OCI-LY7 (cell line): ENCODE results near the gene TTLL9. TPM values are rescaled to one million over a fixed set of nuclear protein-coding genes. Genes with fewer than 3 reads are reported as not detected.

Source experiments
- BruUV-seq: library from RNA; stranded (reverse); fragments of 400-500 nt; replicated peaks from 2 replicates; lab custom pipeline; 2021; lab: Mats Ljungman, UMichigan
- CTCF ChIA-PET: fragments of 300-600 bp; sonication (Branson Sonifier 250); formaldehyde crosslinking; loops from one replicate; lab custom pipeline; 2022; ENCODE audit warnings: antibody characterized with exemption; ENCODE audit not compliant: unreplicated experiment; lab: Charles Lee
- POLR2A ChIA-PET: fragments of 300-600 bp; sonication (Branson Sonifier 250); formaldehyde crosslinking; loops from one replicate; lab custom pipeline; 2022; ENCODE audit warnings: antibody characterized with exemption; lab: Charles Lee
- DNase-seq: peaks from one replicate; pipeline ENCODE4 v3.0.0-alpha.2; 2015; ENCODE audit warnings: low spot score
- H2AFZ ChIP-seq: fragments of 200-600 bp; sonication (generic), shearing (Covaris generic); 2 replicates; pipeline ENCODE4 v1.6.1; 2014; ENCODE audit warnings: mild to moderate bottlenecking, antibody characterized with exemption, low read length, moderate library complexity
- H3K27ac ChIP-seq: fragments of 200-600 bp; sonication (generic); 2 replicates; pipeline ENCODE4 v1.5.1; 2014; ENCODE audit warnings: mixed run types, low read depth, mild to moderate bottlenecking, moderate library complexity, low read length, inconsistent platforms; ENCODE audit not compliant: poor library complexity, severe bottlenecking
- H3K36me3 ChIP-seq: fragments of 200-600 bp; sonication (generic); 2 replicates; pipeline ENCODE4 v1.6.1; 2014; ENCODE audit warnings: mild to moderate bottlenecking, antibody characterized with exemption, low read length, moderate library complexity, mixed read lengths; ENCODE audit not compliant: insufficient read depth
- H3K4me1 ChIP-seq: fragments of 200-600 bp; sonication (generic); 2 replicates; pipeline ENCODE4 v1.5.1; 2014; ENCODE audit warnings: mild to moderate bottlenecking, low read length; ENCODE audit not compliant: insufficient read depth, poor library complexity, severe bottlenecking
- H3K4me2 ChIP-seq: fragments of 200-600 bp; sonication (generic); 2 replicates; pipeline ENCODE4 v1.6.1; 2014; ENCODE audit warnings: mild to moderate bottlenecking, low read length
- H3K4me3 ChIP-seq: fragments of 200-600 bp; sonication (generic); 2 replicates; pipeline ENCODE4 v1.5.1; 2014; ENCODE audit warnings: mild to moderate bottlenecking, low read depth, low read length; ENCODE audit not compliant: poor library complexity, severe bottlenecking
- H3K79me2 ChIP-seq: fragments of 200-600 bp; sonication (generic); 2 replicates; pipeline ENCODE4 v1.6.1; 2016; ENCODE audit warnings: low read depth, mild to moderate bottlenecking, low read length, moderate library complexity, mixed read lengths; ENCODE audit not compliant: insufficient read depth
- H3K9me2 ChIP-seq: fragments of 200-600 bp; sonication (generic); 2 replicates; pipeline ENCODE4 v1.6.1; 2016; ENCODE audit warnings: mild to moderate bottlenecking, low read length, mixed read lengths; ENCODE audit not compliant: insufficient read depth
- H3K9me3 ChIP-seq: fragments of 200-600 bp; sonication (generic); 2 replicates; pipeline ENCODE4 v1.6.1; 2014; ENCODE audit warnings: mild to moderate bottlenecking, mixed run types, low read length, mixed read lengths
- H4K20me1 ChIP-seq: fragments of 200-600 bp; sonication (generic); 2 replicates; pipeline ENCODE4 v1.6.1; 2014; ENCODE audit warnings: mild to moderate bottlenecking, antibody characterized with exemption, low read length, moderate library complexity, mixed read lengths; ENCODE audit not compliant: insufficient read depth
- CTCF ChIP-seq: fragments of 200-600 bp; sonication (generic); conservative IDR thresholded peaks from 2 replicates; pipeline ENCODE4 v1.5.1; 2014; ENCODE audit warnings: mild to moderate bottlenecking, antibody characterized with exemption, low read length, moderate library complexity, mixed read lengths
- EZH2phosphoT487 ChIP-seq: fragments of 200-600 bp; sonication (generic); IDR thresholded peaks from 2 replicates; pipeline ENCODE4 v1.6.1; 2018; ENCODE audit warnings: low read depth, borderline replicate concordance, mild to moderate bottlenecking, mixed run types, antibody characterized with exemption, low read length, moderate library complexity, mixed read lengths
- intact Hi-C: fragments of 100-400 bp; cut with micrococcal nuclease; formaldehyde crosslinking; loops from one replicate; pipeline ENCODE4 v1.10.0; 2022; ENCODE audit not compliant: unreplicated experiment
- total RNA-seq, 2 experiments: library from RNA; depleted of rRNA in 1 of 2; stranded (reverse); fragments of >200 nt in 1 of 2; shearing (Covaris generic) in 1 of 2; gene quantifications; 2 replicates each; pipeline ENCODE4 v1.2.3, GENCODE V29; 2014 to 2022

The TTLL9 gene
- total RNA-seq, 2 experiments from 2014 or later, result not detected

DNA sequence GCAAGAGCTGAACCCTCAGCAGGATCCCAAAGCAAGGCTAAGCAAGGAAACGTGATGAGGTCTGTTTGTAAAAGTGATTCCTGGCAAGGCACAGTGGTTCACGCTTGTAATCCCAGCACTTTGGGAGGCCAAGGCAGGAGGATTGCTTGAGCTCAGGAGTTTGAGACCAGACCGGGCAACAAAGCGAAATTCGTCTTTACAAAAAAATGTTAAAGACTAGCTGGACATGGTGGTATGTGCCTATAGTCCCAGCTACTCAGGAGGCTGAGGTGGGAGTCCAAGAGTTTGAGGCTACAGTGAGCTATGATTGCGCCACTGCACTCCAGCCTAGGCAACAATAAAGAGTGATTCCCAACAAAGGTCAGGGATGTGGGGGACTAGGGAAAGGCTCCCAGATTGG lies 93.5 kb downstream of the TTLL9 start:
- Histone ChIP-seq H3K27ac (no peak overlapping the region), H3K79me2 (no peaks in the 10 kb centered on the region), H3K4me2 (no peak overlapping the region), H3K4me3 (no peak overlapping the region), H3K36me3 (no peaks in the 10 kb centered on the region), H3K9me3 (no peaks in the 10 kb centered on the region), H4K20me1 (no peaks in the 10 kb centered on the region), H2AFZ (no peak overlapping the region), H3K9me2 (no peaks in the 10 kb centered on the region), H3K4me1 (no peaks in the 10 kb centered on the region)
- DNase-seq, result no peak
- intact Hi-C loops, result no loop called here
- BruUV-seq, result no TSS peak
- ChIA-PET CTCF (no interaction called here), POLR2A (no interaction called here)
- no peak for TF ChIP-seq CTCF
- TF ChIP-seq EZH2phosphoT487, result no peak

DNA sequence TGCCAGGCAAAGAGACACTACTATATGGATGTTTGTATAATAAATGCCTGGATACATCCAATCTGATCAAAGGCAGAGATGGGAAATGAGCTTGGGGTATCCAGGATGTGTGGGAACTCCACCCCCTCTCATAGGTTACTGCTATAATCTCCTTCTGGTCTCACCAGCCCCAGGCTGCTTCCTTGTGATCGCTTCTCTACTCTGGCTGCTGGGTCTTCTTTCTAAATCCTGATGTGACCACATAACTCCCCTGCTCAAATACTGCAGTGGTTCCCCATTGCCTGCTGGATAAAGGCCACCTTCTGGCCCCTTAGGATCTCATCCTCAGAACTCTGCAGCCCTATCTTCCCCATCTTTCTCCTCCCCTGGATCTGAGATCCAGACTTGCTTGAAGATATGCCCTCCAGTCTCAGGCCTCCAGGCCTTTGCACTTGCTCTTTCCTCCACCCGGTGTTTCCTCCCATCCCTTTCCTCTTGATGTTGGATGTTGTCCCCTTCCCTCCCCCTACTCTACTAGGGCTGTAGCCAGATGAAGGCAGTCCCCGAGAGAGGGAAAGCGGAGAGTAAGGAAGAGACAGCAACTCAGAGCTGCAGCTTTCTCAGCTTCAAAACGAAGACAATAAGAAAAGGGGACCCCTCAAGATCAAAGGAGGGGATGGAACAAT lies 96.7 kb downstream of the TTLL9 start:
- Histone ChIP-seq H3K4me1 (no peaks in the 10 kb centered on the region), H4K20me1 (no peaks in the 10 kb centered on the region; the same call in 1 of the 2 replicates), H3K27ac (no peak overlapping the region), H3K36me3 (no peaks in the 10 kb centered on the region), H3K9me2 (no peaks in the 10 kb centered on the region), H3K9me3 (no peaks in the 10 kb centered on the region), H3K4me3 (no peak overlapping the region), H2AFZ (no peak overlapping the region), H3K79me2 (no peaks in the 10 kb centered on the region), H3K4me2 (no peak overlapping the region)
- CTCF ChIA-PET, result interaction anchor here (0.6 kb wide), 2 partner anchors 71 to 271 kb away, joined by 3 to 7 read pairs; no protein-coding TSS in a partner anchor
- POLR2A ChIA-PET, result interaction anchor here (0.8 kb wide), 1 partner anchor 9 kb away, joined by 4 read pairs; no protein-coding TSS in a partner anchor
- no peak for TF ChIP-seq EZH2phosphoT487
- TF ChIP-seq CTCF, result no peak
- BruUV-seq, result no TSS peak
- intact Hi-C loops, result no loop called here
- DNase-seq, result no peak

DNA sequence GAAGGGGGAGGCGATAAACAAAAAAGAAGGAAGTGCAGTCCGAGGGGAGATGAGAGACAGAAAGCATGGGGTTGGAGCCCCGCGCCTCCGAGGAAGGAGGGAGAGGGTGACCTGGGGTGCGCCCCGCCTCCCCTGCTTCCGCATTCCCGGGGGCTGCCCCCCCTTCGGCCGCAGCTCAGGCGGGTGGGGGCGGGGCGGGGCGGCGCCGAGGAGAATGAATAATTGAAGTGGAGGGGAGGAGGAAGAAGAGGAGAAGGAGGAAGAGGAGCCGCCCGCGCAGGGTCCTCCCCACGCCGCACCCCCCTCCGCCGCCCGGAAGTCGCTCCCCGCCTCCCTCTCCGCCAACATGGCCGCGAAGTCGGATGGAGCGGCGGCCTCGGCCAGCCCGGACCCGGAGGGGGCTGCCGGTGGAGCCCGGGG lies 97.4 kb downstream of the TTLL9 start, which contains the start of gene XKR7:
XKR7 (plus strand) TSS at position 322 of the 420 bp plus-strand sequence; CDS start at position 347, 25 bp downstream.
- no peaks in the 10 kb centered on the region; the same call in 1 of the 2 replicates for H4K20me1 ChIP-seq
- CTCF ChIA-PET, result interaction anchor here (0.6 kb wide), 1 partner anchor 272 kb away, joined by 7 read pairs; no protein-coding TSS in a partner anchor
- POLR2A ChIA-PET, result interaction anchor here (0.8 kb wide), 1 partner anchor 8 kb away, joined by 4 read pairs; no protein-coding TSS in a partner anchor
- no peaks in the 10 kb centered on the region for H3K79me2 ChIP-seq
- no peaks in the 10 kb centered on the region for H3K9me3 ChIP-seq
- H3K9me2 ChIP-seq, result no peaks in the 10 kb centered on the region
- no peak for DNase-seq
- no peak within 1 kb of the TSS for H2AFZ ChIP-seq
- intact Hi-C loops, result no loop called here
- TF ChIP-seq EZH2phosphoT487 (no peak), CTCF (no peak)
- no peak within 1 kb of the TSS for H3K27ac ChIP-seq
- no peaks in the 10 kb centered on the region for H3K36me3 ChIP-seq
- no TSS peak for BruUV-seq
- H3K4me1 ChIP-seq, result peaks cover 6% of the 10 kb centered on the region
- 0 out of 2 replicates have a peak within 1 kb of the TSS, but pooled peaks have one; percentile 22 for H3K4me2 ChIP-seq
- H3K4me3 ChIP-seq, result no peak within 1 kb of the TSS
